Sciatic nerve (tissue), 2 donors: ENCODE data around the gene SEC11C. TPM values are rescaled to one million over a fixed set of nuclear protein-coding genes. Genes with fewer than 3 reads are reported as not detected.

Source experiments
- ATAC-seq: fragments of 200-7000 bp; cut with Tn5 transposase; one replicate; pipeline ENCODE4 v1.9.1; 2020; ENCODE audit warnings: mild to moderate bottlenecking, moderate library complexity
- DNase-seq: peaks from one replicate; pipeline ENCODE4 v3.0.0-alpha.2; 2020; ENCODE audit warnings: low spot score
- intact Hi-C: fragments of 100-400 bp; cut with DNase I; formaldehyde crosslinking; loops from one replicate; pipeline ENCODE4 v1.14.2; 2022
- total RNA-seq: library from RNA; stranded (reverse); fragmentation: NEBNext Ultra II Directional; extraction: Animal tissue kit (Norgen Biotek cat#: 25700); gene quantifications from one replicate; pipeline ENCODE4 v1.2.1, GENCODE V29; 2021
- donor health status: DM: no; HTN: no; CAD: no.
- donor health status: DM: no; HTN: no; CAD: no.

The SEC11C gene
- total RNA-seq = 41.1 TPM

- DNase-seq (peak; percentile 97), ATAC-seq (peak; percentile 99)
- intact Hi-C loops = no loop called here
These were observed at the start of gene SEC11C for GRCh38 chr18:59139615-59140301. Gene SEC11C (plus strand): TSS chr18:59139884. CDS start chr18:59139949, 65 bp downstream.

GRCh38 chr18:59090966-59091603 lies 48.6 kb upstream of the SEC11C start:
- intact Hi-C loops = no loop called here
- ATAC-seq (no peak), DNase-seq (no peak)

DNA sequence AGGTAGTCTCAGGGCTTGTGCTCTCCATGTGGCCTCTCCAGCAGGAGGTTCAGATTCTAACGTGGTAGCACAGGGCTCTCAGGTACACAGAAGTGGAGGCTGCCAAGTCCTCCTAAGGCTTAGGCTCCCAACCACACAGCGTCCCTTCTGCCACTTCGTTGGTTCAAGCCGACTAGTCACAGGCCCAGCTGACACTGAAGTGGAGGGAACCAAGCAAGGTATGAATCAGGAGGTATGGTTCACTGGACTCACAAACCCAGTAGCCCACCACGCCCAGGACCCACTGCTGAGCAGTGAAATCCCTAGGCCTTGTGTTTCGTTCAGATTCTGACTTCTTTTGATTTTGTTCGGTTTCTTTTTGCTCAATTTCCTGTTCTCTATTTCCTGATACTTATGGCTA lies 46.0 kb upstream of the SEC11C start:
- ATAC-seq (no peak), DNase-seq (no peak)
- intact Hi-C loops = no loop called here

- DNase-seq = no peak
- intact Hi-C loops = no loop called here
- ATAC-seq = no peak
These were observed 45.1 kb upstream of the SEC11C start for GRCh38 chr18:59094569-59094968.

DNA sequence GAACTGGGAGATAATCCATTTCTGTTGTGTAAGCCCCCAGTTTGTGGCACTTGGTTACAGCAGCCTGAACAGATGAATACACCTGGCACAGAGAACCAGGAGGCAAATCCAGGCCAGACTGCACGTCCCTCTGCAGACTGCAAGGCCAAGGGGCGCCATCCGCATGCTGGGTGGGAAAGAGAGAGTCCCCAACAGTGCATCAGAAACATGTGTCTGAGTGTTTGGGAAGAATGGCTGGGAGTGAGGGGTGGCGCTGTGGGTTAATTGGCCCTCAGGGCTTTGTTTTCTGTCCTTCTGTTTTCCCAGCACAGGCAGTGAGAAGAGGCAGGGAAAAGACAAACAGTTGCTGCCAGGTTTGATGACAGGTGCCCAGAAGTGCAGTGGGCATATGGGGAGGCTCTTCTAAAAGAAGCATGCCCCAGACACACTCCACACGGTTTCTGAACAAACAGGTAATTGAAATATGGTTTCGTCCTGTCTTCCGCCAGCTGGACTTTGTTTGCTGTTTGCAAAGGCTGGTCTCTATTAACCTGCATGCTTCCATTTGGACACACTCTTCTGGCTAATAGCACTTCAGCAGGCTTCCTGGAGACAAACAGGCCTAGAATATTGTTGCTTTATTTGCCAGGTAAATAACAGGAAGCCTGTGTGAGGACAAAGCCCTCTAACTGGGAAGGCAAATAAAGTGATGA lies 43.4 kb upstream of the SEC11C start:
- ATAC-seq = no peak
- DNase-seq = no peak
- intact Hi-C loops = no loop called here

- DNase-seq = no peak
- no peak for ATAC-seq
- intact Hi-C loops = no loop called here
These were observed 37.8 kb upstream of the SEC11C start for GRCh38 chr18:59101830-59102414.

DNA sequence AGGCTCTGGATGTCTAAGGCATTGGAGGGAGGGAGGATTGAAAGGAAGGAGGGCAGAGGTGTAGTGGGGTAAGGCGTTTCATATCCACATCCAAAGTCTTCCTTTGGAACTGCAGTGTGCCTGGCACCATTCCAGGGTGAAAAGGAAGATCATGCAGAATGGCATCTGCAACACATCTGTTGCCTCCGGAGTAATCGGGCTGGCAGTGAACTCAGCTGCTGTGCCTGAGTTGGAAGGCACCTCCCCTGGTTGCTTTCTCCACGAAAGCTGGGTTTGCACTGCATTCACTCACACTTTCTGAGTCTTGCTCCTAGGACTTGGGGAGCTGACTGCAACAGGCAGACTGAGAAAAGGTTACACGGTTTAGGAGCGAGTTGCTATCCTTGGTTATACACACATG lies 30.3 kb upstream of the SEC11C start:
- DNase-seq (no peak), ATAC-seq (no peak)
- intact Hi-C loops = no loop called here

GRCh38 chr18:59114160-59114559 lies 25.5 kb upstream of the SEC11C start:
- ATAC-seq (no peak), DNase-seq (no peak)
- intact Hi-C loops = no loop called here

- DNase-seq (no peak), ATAC-seq (no peak)
- intact Hi-C loops = no loop called here
These were observed 15.9 kb upstream of the SEC11C start for GRCh38 chr18:59123588-59124369.

GRCh38 chr18:59124370-59124704 lies 15.3 kb upstream of the SEC11C start:
- intact Hi-C loops = no loop called here
- ATAC-seq (no peak), DNase-seq (no peak)

GRCh38 chr18:59127047-59127446 lies 12.6 kb upstream of the SEC11C start:
- intact Hi-C loops = no loop called here
- ATAC-seq = no peak
- no peak for DNase-seq

GRCh38 chr18:59129951-59130703 lies 9.6 kb upstream of the SEC11C start:
- intact Hi-C loops = no loop called here
- DNase-seq (no peak), ATAC-seq (no peak)

- intact Hi-C loops = no loop called here
- ATAC-seq = no peak
- DNase-seq = no peak
These were observed 6.7 kb upstream of the SEC11C start for GRCh38 chr18:59132810-59133465.

DNA sequence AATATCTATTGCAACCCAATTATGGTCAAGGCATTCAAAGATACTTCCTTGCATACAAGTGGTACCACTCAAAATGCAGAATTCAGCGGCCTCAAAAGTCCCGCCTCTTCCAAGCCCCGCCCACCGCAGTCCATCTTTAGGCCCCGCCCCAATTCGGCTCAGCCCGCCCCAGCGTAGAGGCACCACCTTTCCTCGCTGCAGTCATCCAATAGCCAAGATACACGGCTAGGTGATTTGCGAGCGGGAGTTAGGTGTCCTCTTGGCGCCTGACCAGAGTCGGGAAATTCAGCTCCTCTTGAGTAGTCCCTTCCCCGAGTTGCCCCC lies 431 bp upstream of the SEC11C start:
- ATAC-seq (peak; percentile 96), DNase-seq (peak; percentile 91)
- intact Hi-C loops = no loop called here

GRCh38 chr18:59140302-59140885 lies 710 bp downstream of the SEC11C start:
- DNase-seq = no peak
- intact Hi-C loops = no loop called here
- ATAC-seq = peak; percentile 6

DNA sequence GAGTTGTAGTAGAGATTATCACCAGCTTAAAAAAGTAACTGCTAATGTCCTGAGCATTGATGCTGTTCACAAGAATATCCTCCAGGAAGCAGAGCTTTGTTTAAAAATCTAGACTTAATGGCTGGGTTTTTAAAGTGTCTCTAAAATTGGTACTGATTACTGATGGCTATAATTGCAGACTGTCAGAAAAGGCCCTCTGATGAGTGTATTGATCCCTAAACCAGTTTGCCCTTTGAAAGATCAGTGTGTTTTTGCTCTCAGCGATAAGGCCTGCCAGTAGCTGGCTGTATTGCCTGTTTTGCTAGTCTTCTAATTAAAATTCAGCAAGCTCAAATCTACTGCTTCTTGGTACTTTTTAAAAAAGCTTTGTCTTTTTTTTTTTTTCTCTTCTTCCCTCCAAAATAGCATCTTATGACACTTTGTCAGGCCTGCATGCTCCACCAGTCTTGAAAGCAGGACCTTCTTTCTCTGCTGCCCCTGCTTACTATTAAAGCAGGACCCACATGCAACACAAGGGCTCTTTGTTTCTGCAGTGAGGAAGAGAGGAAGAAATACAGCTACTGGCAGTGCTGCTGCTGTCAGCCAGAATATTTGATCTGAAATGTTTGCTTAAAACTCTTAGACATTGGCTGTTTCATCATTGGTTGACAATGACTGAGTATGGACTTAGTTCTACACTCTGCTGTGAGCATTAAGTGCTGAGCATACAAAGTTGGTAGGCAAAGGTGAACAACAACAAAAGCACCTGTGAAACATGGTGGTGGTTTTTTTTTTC lies 1.8 kb downstream of the SEC11C start:
- intact Hi-C loops = no loop called here
- no peak for DNase-seq
- ATAC-seq = no peak

DNA sequence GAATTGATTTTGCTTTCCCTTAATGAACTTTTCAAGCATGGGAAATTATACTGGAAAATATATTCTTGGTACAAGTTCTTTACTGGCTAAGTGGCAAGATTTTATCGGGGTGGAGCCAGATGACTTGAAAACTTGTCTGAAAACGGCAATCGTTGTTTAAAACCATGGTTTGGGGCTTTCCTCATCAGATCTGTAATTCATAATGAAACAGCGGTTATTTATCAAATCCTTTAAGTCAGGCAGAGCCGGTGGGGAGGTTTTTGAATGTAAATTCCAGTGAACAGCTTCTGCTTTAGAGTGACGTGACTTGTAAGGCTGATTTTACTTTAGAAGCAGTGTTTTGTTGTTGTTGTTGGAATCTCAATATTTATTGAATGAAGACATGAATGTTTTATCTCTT lies 2.6 kb downstream of the SEC11C start:
- no peak for ATAC-seq
- no peak for DNase-seq
- intact Hi-C loops = no loop called here
